ENCODE measurements around the gene PTH1R.
A peak's percentile ranks its signal among the peaks of the same experiment; 100 is the strongest.

Gene PTH1R

GRCh38 chr3:46890132-46890531, 12.6 kb downstream of the PTH1R start:
- 100% methylated on average over 1 of the region's 1 CpG for WGBS

GRCh38 chr3:46891132-46891531, 13.6 kb downstream of the PTH1R start:
- no peak overlapping the region for H2AK5ac ChIP-seq (ENCODE audit: low read length, severe bottlenecking)
- no peak overlapping the region for H3K4me2 ChIP-seq (ENCODE audit: low read length, poor library complexity, severe bottlenecking)
- 96% methylated on average over 2 of the region's 3 CpGs for WGBS
- no peak overlapping the region for H2BK12ac ChIP-seq (ENCODE audit: low read length in 2 of 2)
- H3K18ac ChIP-seq (ENCODE audit: low read depth in 1 of 2, low read length in 2 of 2): no peak overlapping the region
- no peak overlapping the region for H3K27ac ChIP-seq (ENCODE audit: low read length, poor library complexity, severe bottlenecking)
- no peak overlapping the region for H3K4ac ChIP-seq (ENCODE audit: low read depth in 1 of 2, low read length in 2 of 2)
- no peak overlapping the region for H2BK5ac ChIP-seq (ENCODE audit: low read depth, low read length, poor library complexity, severe bottlenecking)
- H3K23ac ChIP-seq (ENCODE audit: low read length in 2 of 2): no peak overlapping the region
- H2BK120ac ChIP-seq (ENCODE audit: low read depth, low read length): no peak overlapping the region
- H3K27me3 ChIP-seq (ENCODE audit: control insufficient read depth in 1 of 2, insufficient read depth in 1 of 2, low read length in 2 of 2): peaks cover 53 to 66% of the 10 kb centered on the region in 2 experiments
- H2BK15ac ChIP-seq (ENCODE audit: low read depth, poor library complexity, severe bottlenecking): no peak overlapping the region
- no peak overlapping the region for H2AFZ ChIP-seq (ENCODE audit: low read depth, low read length)
- no peak overlapping the region for H4K91ac ChIP-seq (ENCODE audit: low read length)
- no peaks in the 10 kb centered on the region for H3K36me3 ChIP-seq (ENCODE audit: control insufficient read depth in 1 of 2, insufficient read depth in 2 of 2, low read depth in 1 of 2, low read length in 2 of 2)
- H3K14ac ChIP-seq (ENCODE audit: low read length in 2 of 2): no peak overlapping the region
- H3K9ac ChIP-seq (ENCODE audit: low read length): no peak overlapping the region
- H3K9me3 ChIP-seq (ENCODE audit: control insufficient read depth, low read length): no peaks in the 10 kb centered on the region
- no peak overlapping the region for H3K4me3 ChIP-seq (ENCODE audit: insufficient read depth in 1 of 2, low read depth in 1 of 2, low read length in 2 of 2)
- no peak overlapping the region for H4K8ac ChIP-seq (ENCODE audit: low read length)
- no peak for DNase-seq
- H3K4me1 ChIP-seq (ENCODE audit: control insufficient read depth, insufficient read depth, low read depth, low read length): peaks cover 14% of the 10 kb centered on the region
- no peaks in the 10 kb centered on the region for H3K79me1 ChIP-seq (replicated peaks; ENCODE audit: low read length, poor library complexity, severe bottlenecking)

More at GRCh38 chr3:46890132-46890531, 12.6 kb downstream of the PTH1R start:
- no peaks in the 10 kb centered on the region for H3K36me3 ChIP-seq (ENCODE audit: control insufficient read depth in 1 of 2, insufficient read depth in 2 of 2, low read depth in 1 of 2, low read length in 2 of 2)
- H3K23ac ChIP-seq (ENCODE audit: low read length in 2 of 2): no peak overlapping the region
- H3K4me2 ChIP-seq (ENCODE audit: low read length, poor library complexity, severe bottlenecking): no peak overlapping the region
- no peak overlapping the region for H4K8ac ChIP-seq (ENCODE audit: low read length)
- peaks cover 14% of the 10 kb centered on the region for H3K4me1 ChIP-seq (ENCODE audit: control insufficient read depth, insufficient read depth, low read depth, low read length)
- no peak overlapping the region for H3K9ac ChIP-seq (ENCODE audit: low read length)
- no peak overlapping the region for H3K4ac ChIP-seq (ENCODE audit: low read depth in 1 of 2, low read length in 2 of 2)
- H2BK12ac ChIP-seq (ENCODE audit: low read length in 2 of 2): no peak overlapping the region
- no peaks in the 10 kb centered on the region for H3K9me3 ChIP-seq (ENCODE audit: control insufficient read depth, low read length)
- H2AK5ac ChIP-seq (ENCODE audit: low read length, severe bottlenecking): no peak overlapping the region
- no peak overlapping the region for H4K91ac ChIP-seq (ENCODE audit: low read length)
- H3K14ac ChIP-seq (ENCODE audit: low read length in 2 of 2): no peak overlapping the region
- DNase-seq: no peak
- H3K4me3 ChIP-seq (ENCODE audit: insufficient read depth in 1 of 2, low read depth in 1 of 2, low read length in 2 of 2): no peak overlapping the region
- no peak overlapping the region for H2AFZ ChIP-seq (ENCODE audit: low read depth, low read length)
- H3K27ac ChIP-seq (ENCODE audit: low read length, poor library complexity, severe bottlenecking): no peak overlapping the region
- no peak overlapping the region for H3K18ac ChIP-seq (ENCODE audit: low read depth in 1 of 2, low read length in 2 of 2)
- no peak overlapping the region for H2BK5ac ChIP-seq (ENCODE audit: low read depth, low read length, poor library complexity, severe bottlenecking)
- no peak overlapping the region for H2BK15ac ChIP-seq (ENCODE audit: low read depth, poor library complexity, severe bottlenecking)
- no peaks in the 10 kb centered on the region for H3K79me1 ChIP-seq (replicated peaks; ENCODE audit: low read length, poor library complexity, severe bottlenecking)
- H2BK120ac ChIP-seq (ENCODE audit: low read depth, low read length): no peak overlapping the region
- peaks cover 56 to 70% of the 10 kb centered on the region in 2 experiments for H3K27me3 ChIP-seq (ENCODE audit: control insufficient read depth in 1 of 2, insufficient read depth in 1 of 2, low read length in 2 of 2)

GRCh38 chr3:46892285-46893145, 15.0 kb downstream of the PTH1R start:
- WGBS: 4% methylated on average over 43 of the region's 58 CpGs
- DNase-seq: peak; percentile 69
- no peak overlapping the region for H2BK12ac ChIP-seq (ENCODE audit: low read length in 2 of 2)
- H4K8ac ChIP-seq (ENCODE audit: low read length): no peak overlapping the region
- peaks cover 56 to 71% of the 10 kb centered on the region in 2 experiments for H3K27me3 ChIP-seq (ENCODE audit: control insufficient read depth in 1 of 2, insufficient read depth in 1 of 2, low read length in 2 of 2)
- peaks cover 14% of the 10 kb centered on the region for H3K4me1 ChIP-seq (ENCODE audit: control insufficient read depth, insufficient read depth, low read depth, low read length)
- H2BK15ac ChIP-seq (ENCODE audit: low read depth, poor library complexity, severe bottlenecking): no peak overlapping the region
- H3K18ac ChIP-seq (ENCODE audit: low read depth in 1 of 2, low read length in 2 of 2): peak overlapping the region in 1 of 2 experiments; percentile 54
- no peak overlapping the region for H3K14ac ChIP-seq (ENCODE audit: low read length in 2 of 2)
- H3K4ac ChIP-seq (ENCODE audit: low read depth in 1 of 2, low read length in 2 of 2): no peak overlapping the region
- H4K91ac ChIP-seq (ENCODE audit: low read length): no peak overlapping the region
- peak overlapping the region; percentile 48 to 78 for H3K4me3 ChIP-seq (ENCODE audit: insufficient read depth in 1 of 2, low read depth in 1 of 2, low read length in 2 of 2)
- peak overlapping the region; percentile 42 for H3K4me2 ChIP-seq (ENCODE audit: low read length, poor library complexity, severe bottlenecking)
- H3K79me1 ChIP-seq (replicated peaks; ENCODE audit: low read length, poor library complexity, severe bottlenecking): no peaks in the 10 kb centered on the region
- H2AK5ac ChIP-seq (ENCODE audit: low read length, severe bottlenecking): no peak overlapping the region
- H3K9ac ChIP-seq (ENCODE audit: low read length): peak overlapping the region; percentile 45
- H3K23ac ChIP-seq (ENCODE audit: low read length in 2 of 2): peak overlapping the region in 1 of 2 experiments; percentile 14
- H3K9me3 ChIP-seq (ENCODE audit: control insufficient read depth, low read length): no peaks in the 10 kb centered on the region
- no peaks in the 10 kb centered on the region for H3K36me3 ChIP-seq (ENCODE audit: control insufficient read depth in 1 of 2, insufficient read depth in 2 of 2, low read depth in 1 of 2, low read length in 2 of 2)
- no peak overlapping the region for H2BK120ac ChIP-seq (ENCODE audit: low read depth, low read length)
- no peak overlapping the region for H2BK5ac ChIP-seq (ENCODE audit: low read depth, low read length, poor library complexity, severe bottlenecking)
- H2AFZ ChIP-seq (ENCODE audit: low read depth, low read length): no peak overlapping the region
- H3K27ac ChIP-seq (ENCODE audit: low read length, poor library complexity, severe bottlenecking): no peak overlapping the region

GRCh38 chr3:46893146-46893748, 15.7 kb downstream of the PTH1R start:
- no peak overlapping the region for H3K23ac ChIP-seq (ENCODE audit: low read length in 2 of 2)
- no peak overlapping the region for H2AK5ac ChIP-seq (ENCODE audit: low read length, severe bottlenecking)
- no peak overlapping the region for H3K4me3 ChIP-seq (ENCODE audit: insufficient read depth in 1 of 2, low read depth in 1 of 2, low read length in 2 of 2)
- no peak overlapping the region for H3K14ac ChIP-seq (ENCODE audit: low read length in 2 of 2)
- H3K18ac ChIP-seq (ENCODE audit: low read depth in 1 of 2, low read length in 2 of 2): no peak overlapping the region
- no peak overlapping the region for H2AFZ ChIP-seq (ENCODE audit: low read depth, low read length)
- peaks cover 14% of the 10 kb centered on the region for H3K4me1 ChIP-seq (ENCODE audit: control insufficient read depth, insufficient read depth, low read depth, low read length)
- no peak overlapping the region for H2BK15ac ChIP-seq (ENCODE audit: low read depth, poor library complexity, severe bottlenecking)
- no peaks in the 10 kb centered on the region for H3K36me3 ChIP-seq (ENCODE audit: control insufficient read depth in 1 of 2, insufficient read depth in 2 of 2, low read depth in 1 of 2, low read length in 2 of 2)
- no peak overlapping the region for H2BK12ac ChIP-seq (ENCODE audit: low read length in 2 of 2)
- no peak overlapping the region for H3K9ac ChIP-seq (ENCODE audit: low read length)
- no peak overlapping the region for H2BK5ac ChIP-seq (ENCODE audit: low read depth, low read length, poor library complexity, severe bottlenecking)
- no peak overlapping the region for H3K27ac ChIP-seq (ENCODE audit: low read length, poor library complexity, severe bottlenecking)
- DNase-seq: no peak
- H2BK120ac ChIP-seq (ENCODE audit: low read depth, low read length): no peak overlapping the region
- no peak overlapping the region for H4K8ac ChIP-seq (ENCODE audit: low read length)
- no peak overlapping the region for H3K4me2 ChIP-seq (ENCODE audit: low read length, poor library complexity, severe bottlenecking)
- H3K79me1 ChIP-seq (replicated peaks; ENCODE audit: low read length, poor library complexity, severe bottlenecking): no peaks in the 10 kb centered on the region
- 91% methylated on average over 3 of the region's 6 CpGs for WGBS
- H3K9me3 ChIP-seq (ENCODE audit: control insufficient read depth, low read length): no peaks in the 10 kb centered on the region
- peaks cover 61 to 77% of the 10 kb centered on the region in 2 experiments for H3K27me3 ChIP-seq (ENCODE audit: control insufficient read depth in 1 of 2, insufficient read depth in 1 of 2, low read length in 2 of 2)
- no peak overlapping the region for H3K4ac ChIP-seq (ENCODE audit: low read depth in 1 of 2, low read length in 2 of 2)
- H4K91ac ChIP-seq (ENCODE audit: low read length): no peak overlapping the region

All from mesenchymal stem cell (in vitro differentiated cells and primary cell).